Airway epithelial cell (primary cell): Measurements from ENCODE around the gene MAP4K3. TPM values are rescaled to one million over a fixed set of nuclear protein-coding genes. Genes with fewer than 3 reads are reported as not detected.

ENCODE experiments used
- total RNA-seq: library from RNA; depleted of rRNA; stranded (reverse); fragments of >200 nt; gene quantifications from 2 replicates; pipeline ENCODE4 v1.2.3, GENCODE V29; 2015

Gene MAP4K3
- 13.4 and 17.5 TPM in 2 replicates for total RNA-seq

DNA sequence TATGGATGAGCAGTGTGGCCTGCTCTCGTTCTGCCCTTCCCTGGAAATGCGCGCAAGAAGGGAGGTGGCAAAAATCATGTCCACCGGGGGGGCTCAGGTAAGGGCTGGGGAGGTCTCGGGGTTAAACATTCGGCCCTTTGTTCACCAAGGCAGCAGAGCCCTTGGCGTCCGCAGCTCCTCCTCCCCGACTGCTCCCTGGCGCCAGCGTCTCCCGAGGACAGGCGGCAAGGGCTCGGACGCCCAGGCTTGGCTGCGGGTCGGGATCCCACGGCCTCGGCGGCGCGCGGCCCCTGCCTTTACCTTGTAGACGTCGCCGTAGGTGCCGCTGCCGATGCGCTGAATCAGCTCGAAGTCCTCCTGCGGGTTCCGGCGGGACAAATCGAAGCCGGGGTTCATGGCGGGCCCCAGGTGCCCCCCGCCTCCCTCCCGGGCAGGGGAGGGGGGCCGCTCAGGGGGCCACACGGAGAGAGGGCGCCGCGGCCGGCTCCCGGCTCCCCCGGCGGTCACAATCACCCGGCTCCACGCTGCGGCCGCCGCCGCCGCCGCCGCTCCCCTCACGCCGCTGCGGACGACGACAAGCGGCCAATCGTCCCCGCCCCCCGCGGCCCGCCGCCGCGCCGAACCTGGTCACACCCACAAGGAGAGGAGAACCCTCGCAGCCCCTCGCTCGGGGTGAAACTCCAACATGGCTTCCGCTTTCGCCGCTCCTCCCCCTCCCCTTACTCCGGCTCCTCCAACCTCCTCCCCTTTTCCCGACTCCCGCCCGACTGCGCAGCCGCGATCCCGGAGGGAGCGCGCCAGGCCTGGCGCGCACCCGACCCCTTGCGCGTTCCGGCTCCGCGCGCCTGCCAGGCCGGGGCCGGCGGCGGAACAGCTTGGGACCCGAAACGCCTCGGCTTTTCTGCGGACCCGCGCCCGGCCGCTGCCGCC, at the start of gene MAP4K3:
TSS of gene MAP4K3 (minus strand) at position 694 of the 930 bp plus-strand sequence. CDS start at position 396, 298 bp downstream.

DNA sequence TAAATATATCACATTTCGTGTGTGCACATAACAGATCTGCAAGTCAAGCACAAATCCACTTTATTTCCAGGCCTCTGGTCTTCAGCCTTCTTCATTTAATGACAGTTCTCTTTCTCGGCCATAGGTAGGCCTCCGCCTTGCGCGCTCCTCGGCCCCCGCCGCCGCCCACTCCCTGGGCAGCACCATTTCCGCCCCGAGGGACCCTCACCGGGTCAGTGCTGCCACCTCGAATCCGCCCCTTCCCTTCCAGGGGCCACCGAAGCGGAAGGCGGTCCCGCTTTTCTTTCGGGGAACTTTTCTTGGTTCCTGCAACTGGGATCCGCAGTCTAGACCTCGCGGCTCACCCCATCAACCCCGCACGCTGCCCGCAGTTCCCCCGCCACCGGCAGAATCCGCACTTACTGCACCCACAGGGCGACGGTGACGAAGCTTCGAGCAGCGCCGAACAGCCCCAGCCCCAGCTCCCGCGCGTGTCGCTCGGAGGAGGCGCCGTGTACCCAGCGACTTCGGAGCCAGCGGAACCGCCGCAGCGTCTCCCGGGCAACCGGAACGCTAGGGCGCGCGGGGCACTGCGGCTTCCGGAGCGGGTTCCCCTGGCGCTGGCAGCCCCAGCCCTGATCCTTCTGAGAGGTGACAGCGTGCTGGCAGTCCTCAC, 193.5 kb downstream of the MAP4K3 start, which contains the start of gene CDKL4:
TSS of gene CDKL4 (minus strand) at position 502 of the 655 bp plus-strand sequence.

Other genes starting within 250 kb of the MAP4K3 start
- gene CDKL4, start 193.3 kb downstream of the MAP4K3 start, total RNA-seq, result 0.28 TPM in 1 of 2 replicates, not detected in the other
- 0.21 and 0.56 TPM in 2 replicates for gene TMEM178A, start 228.6 kb upstream of the MAP4K3 start, total RNA-seq